OCI-M1 (cell line): ENCODE data around the gene SDK1.

Experiments
- DNase-seq: peaks from one replicate; lab custom pipeline; 2025; lab: John Stamatoyannopoulos, UW

Gene SDK1

DNA sequence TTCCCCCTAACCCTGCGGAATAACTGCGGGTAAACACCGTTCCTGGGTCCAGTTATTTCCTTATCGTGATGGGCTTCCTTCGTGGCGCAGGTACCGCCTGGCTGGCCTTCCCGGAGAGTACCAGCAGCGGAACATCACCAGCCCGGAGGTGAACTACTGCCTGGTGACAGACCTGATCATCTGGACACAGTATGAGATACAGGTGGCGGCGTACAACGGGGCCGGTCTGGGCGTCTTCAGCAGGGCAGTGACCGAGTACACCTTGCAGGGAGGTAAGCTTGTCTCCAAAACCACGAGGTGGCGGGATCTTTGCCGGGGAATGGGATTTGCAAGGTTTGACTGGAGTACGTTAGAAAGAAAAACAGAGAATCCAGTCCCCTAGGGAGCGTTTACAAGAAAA is 716.0 kb downstream of the SDK1 start:
- DNase-seq, result no peak

DNA sequence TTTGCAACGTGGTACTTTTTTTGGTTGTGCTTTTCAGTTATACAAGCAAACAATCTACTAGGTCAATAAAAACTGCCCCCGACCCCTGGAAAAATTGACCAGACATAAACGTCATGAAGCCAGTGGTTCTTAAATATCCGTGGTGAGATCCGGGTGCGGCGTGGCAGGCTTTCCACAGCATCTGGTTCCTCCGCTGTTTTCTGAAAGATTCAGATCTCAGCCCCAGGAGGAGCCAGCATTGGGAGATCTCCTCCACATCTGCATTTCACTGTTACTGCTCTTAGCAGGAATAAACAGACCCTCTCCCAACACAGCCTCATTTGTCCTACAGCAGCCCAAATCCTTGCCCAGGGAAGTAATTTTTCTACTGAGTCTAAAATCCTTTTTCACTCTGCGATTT is 716.7 kb downstream of the SDK1 start:
- DNase-seq, result no peak

DNA sequence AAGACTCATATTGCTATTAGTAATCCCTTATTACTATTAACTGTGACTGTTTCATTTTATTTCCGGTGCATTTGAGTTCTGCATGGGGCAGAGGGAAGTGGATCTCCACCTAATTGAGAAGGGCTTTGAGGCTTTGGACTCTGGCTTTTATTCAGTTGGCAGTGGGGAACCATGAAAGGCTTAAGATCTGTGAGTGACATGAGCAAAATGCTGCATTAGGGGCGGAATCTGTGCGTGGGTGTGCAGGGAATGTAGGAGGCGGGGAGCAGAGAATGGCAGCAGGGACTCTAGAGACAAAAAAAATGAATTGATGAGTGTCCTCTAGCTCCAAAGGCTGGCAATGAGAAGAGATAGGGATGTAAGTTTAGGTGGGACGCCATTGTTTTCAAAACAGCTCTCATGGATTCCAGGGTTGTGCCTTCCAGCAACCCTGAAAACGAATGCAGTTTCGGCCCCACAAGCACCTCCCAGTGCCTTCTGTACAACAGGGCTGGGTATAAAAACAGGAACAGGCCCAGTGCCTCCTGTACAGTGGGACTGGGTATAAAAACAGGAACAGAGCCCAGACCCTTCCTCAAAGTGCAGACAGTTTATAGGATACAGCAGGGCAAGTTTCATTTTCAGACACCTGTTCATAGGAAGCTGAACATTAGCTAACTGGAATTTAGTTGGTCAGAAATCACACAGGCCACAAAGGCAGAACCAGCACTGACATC is 717.7 kb downstream of the SDK1 start:
- DNase-seq, result no peak

DNA sequence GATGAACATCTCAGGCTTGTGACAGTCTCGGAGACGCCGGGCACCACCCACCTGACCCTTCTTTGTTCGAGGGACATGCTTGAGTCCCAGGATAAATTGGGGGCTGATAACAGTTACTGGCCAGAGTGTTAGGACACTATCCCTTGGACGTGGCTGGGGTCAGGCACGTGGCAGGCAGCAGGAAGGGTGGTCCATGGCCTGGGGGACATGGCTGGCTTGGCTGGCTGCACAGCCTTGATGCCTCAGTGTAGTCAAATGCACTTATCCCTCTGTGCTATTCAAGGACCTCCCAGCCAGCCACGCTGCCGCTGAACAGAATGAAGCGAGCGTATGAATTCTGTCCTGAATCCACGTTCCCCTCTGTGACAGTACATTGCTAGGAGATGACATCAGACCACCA is 719.0 kb downstream of the SDK1 start:
- no peak for DNase-seq

DNA sequence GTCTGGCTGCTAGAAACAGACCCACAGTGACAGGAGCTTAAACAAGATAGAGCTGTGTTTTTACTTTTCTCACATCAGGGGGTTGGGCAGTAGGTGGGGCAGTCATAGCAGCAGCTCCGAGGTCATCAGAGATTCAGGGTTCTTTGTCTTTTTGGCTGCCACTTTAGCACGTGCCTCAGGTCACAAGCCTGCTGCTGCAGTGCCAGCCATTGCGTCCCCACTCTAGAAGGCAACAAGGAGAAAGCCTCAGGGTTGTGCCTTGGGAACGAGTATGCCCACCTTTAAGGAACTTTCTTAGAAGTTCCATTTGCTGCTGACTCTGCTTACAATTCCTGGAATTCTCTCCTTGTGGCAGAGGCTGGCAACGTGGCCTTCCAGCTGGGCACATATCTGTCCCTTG is 720.4 kb downstream of the SDK1 start:
- DNase-seq, result no peak

DNA sequence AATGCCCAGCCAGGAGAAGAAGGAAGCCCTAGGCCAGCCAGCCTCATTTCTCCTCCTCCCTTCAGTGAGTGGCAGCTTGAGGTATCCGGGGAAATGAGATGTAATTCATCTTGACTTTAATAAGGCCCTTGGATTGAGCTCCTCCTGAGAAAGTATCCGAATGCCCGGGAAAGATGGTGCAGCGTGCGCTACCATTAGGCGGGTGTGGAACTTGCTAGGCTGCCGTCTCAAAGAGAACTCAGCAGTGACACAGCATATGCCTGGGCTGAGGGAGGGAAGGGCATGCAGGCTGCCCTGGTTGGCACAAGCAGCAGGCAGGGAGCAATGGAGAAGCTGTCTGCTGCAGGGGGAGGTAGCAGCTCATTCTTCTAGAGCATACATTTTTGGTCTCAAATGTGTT is 721.2 kb downstream of the SDK1 start:
- DNase-seq, result no peak

DNA sequence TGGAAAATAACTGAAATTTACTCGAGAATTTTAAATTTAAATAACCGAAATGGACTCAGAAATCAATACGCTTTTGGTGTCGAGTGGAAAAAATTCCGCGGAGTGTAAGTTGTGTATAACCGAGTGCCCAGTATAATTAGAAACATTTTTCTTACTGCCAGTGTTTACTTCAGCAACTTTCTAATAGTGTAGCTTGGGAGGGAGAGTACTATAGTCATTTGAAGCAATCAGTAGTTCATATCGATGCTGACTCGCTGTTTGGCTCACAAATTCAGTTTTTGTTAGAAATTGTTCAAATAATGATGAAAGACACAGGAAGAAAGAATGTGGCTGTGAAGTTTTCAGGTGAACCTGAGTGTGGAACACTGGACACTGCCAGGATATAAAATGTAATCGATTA is 722.5 kb downstream of the SDK1 start:
- DNase-seq, result no peak

DNA sequence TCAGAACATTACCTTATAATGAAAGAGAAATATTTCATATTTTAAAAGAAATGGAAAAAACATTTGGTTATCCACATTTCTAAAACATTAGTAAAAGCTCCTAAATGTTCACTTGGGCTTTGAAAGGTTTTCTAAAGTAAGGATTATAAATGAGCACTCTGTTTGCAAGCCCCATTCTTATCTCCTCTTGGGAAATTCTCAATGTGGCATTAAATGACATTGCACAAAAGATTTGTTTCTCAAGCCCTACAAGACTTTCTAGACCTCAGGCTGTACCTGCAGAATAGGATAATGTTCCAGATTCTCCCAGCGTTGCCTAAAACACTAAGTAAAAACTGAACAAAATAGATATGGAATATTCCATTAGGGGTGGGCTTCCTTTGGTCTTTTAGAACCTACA is 723.1 kb downstream of the SDK1 start:
- DNase-seq, result no peak

DNA sequence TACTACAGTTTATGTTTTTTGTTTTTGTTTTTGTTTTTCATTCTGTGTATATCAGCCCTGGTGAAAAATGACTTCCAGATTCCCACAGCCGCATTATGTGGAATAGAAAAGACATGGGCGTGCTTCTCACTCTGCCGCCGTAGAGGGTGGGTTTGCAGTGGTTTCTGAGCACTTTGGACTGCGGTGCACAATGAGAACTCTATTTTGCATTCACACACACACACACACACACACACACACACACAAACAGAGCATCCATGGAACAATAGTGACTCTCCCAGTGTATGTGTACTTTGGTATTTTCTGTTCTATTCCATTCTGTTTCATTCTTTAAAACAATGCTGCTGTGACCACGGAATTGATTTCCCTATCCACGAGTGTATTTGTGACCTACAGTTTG is 723.8 kb downstream of the SDK1 start:
- no peak for DNase-seq

DNA sequence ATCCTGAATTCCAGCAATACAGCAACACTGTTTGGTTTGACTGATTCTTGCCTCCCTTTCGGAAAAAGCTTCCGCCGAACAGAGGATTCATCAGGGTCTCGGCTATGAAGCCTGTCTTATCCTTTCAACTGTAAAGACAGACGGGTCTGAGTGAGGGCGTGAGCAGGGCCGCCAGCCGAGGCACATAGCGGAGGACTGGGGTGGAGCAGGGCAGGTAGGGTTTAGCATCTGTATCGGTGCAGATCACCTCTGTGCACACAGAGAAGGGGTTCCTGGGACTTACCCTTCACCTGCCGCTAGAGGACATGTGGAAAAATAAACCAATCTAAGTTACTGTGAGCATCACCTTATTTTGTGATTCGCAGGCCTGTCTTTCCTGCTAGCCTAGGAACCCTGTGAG is 724.2 kb downstream of the SDK1 start:
- no peak for DNase-seq

DNA sequence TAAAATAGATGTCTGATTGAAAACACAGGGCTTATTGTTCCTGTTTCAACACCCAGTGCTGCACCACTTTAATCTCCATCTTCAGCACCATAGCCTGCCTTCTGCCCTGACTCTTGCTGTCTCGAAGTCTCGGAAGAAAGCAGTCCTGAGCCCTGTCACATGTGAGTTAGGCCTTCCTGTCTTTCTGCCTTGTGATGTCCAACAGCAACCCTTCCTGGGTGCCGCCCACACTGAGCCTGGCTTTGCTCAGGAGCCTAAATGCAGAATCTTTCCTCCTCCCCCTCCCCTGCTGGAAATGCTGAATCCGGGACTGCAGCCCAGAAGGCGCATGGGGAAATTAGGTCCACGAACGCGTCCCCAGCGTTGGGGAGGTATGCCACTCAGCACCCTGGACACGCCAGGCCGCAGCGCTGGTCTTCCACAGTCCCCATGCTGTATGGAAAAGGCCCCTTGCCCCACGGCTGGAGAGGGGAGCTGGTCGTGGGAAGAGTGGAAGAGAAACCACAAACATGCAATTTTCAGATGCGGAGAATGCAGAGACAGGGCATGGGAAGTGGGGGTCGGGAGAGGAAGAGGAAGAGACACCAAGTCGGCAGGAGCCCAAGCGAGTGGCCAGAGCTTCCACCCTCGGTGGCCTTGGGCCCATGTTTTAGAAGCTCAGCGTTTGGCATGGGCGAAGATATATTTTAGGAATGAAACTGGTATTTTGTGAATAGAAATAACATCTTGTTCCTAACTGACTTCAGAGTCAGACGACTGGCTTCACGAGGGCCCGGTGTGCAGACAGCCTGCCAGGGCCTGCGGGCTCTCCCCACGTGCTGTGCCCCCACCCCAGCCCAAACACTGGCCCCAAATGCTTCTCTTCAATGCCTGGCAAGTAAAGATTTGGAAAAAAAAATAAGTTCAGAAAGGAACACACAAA is 724.9 kb downstream of the SDK1 start:
- DNase-seq, result no peak

DNA sequence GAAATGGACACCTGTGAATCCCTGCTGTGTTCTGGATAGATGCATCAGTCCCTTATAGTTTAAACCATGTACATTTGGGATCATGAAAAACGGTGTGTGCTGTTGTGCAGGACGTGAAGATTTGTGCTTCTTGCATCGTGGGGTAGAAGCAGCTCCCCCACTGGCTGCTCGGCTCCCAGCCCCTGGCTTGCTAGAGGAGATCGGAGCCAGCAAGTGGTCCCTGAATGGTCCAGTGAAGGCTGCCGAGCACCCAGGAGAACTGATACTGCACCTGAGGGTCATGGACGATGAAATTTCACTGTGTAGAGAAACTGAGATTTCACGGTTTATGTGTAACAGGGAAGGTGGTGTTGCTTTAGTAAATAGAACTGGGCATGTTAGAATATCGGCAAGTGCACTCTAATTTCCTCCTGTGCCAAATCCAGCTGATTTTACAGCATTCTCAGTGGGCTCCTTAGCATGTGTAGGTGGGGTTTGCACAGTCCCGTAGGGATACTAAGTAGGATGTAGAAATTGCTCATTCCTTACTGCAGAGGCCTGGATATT is 726.0 kb downstream of the SDK1 start:
- no peak for DNase-seq

DNA sequence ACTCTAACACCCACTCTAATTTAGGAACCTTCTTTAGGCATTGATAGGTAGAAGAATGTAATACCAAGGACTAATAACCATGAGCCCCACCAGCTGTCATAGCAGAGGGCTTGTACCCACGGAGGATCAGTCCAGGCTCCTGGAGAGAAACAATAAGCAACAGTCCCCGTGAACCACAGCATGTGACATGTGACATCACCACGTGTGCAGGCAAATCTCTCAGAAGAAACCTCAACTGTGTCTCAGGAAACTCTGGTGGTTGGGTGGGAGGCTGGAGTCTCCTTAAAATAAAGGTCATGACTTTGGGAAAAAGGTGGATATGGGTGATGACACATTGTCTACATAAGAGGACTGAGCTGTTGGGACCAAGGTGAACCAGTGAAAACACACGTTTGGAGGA is 727.2 kb downstream of the SDK1 start:
- DNase-seq, result no peak

DNA sequence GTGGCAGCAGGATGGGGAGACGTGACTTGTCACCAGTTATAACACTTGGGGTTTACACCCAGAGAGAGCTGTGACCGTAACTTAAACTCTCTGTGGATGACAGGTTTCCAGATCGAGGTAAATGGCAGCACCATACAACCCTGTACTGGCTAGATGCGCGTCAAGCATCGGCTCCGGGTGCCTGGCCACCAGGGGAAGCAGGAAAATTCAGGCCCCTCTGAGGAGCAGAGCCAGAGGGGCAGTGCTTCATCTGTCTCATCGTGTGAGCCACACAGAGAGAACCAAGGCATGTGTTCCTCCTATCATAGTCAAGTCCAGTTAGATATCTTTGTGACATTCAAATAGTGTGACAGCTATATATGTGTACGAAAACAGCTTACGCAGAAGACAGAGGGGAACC is 728.9 kb downstream of the SDK1 start:
- no peak for DNase-seq

DNA sequence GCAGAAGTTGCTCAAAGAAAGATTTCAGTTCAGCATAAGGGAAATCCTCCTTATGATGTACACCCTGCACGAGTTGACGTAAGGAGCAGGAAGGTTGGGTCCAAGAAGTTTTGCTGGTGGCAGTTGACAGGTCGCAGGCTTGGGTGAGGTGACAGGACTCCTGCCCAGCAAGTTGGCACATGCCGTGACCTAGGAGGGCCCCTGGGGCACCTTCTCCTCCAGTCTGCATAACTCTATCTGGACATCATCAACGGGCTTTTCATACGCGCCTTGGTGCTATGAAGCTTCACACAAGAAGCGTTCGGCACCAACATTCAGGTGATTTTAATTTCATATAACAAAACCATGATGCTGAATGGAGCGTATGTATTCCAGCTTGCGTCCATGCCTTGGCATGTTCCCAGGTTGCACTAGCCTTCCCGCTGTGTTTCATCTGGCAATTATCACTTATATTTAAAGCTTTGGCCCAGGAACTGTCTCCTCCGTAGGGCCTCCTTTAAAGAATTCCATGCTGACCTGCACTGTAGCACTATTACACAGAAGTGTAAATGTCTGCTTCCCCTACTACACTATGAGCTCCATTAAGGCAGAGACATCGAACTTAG is 729.4 kb downstream of the SDK1 start:
- no peak for DNase-seq

DNA sequence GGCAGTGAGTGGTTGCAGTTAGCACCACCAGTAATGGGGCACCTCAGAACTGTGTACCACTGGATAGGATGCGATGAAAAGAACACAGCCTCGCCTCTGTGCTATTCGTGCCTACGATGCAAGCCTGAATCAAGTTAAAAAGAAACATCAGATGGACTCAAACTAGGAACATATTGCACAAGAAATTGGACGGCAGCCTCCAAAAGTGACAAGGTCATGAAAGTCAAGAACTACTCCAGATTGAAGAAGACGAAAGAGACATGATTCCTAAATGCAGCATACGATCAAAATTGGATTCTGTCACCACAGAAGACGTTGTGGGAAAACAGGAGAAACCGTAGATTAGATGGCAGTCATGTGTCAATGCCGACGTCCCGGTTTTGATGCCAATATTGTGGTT is 732.9 kb downstream of the SDK1 start:
- DNase-seq, result no peak

DNA sequence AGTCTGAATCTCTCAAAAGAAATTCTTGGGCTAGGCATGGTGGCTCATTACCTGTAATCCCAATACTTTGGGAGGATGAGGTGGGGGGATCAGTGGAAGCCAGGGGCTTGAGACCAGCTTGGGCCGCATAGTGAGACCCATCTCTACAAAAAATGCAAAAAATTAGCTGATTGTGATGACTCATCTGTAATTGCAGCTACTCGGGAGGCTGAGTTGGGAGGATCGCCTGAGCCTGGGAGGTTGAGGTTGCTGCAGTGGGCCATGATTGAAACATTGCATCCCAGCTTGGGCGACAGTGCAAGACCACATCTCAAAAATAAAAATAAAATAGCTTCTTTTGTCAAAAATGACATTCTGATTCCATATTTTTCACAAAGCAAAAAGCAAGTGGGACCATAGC is 736.3 kb downstream of the SDK1 start:
- DNase-seq, result no peak

DNA sequence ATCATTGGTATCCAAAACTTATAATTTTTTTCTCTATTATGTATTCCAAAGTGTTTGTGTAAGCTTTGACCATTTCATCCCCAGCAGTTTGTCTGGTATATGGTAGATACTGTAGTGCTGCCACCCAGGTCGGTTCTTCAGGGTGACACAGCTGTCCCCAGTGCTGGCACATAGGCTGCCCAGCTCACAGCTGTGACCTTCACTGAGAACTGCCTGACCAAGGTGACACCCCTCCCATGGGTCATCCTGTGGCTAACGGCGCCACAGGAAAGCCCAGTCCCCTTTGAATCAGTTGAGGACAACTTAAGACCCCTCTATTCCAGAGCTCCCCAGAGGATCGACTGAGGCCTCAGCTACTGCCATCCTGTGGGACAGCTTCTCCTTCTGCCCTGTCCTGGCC is 736.8 kb downstream of the SDK1 start:
- DNase-seq, result no peak

DNA sequence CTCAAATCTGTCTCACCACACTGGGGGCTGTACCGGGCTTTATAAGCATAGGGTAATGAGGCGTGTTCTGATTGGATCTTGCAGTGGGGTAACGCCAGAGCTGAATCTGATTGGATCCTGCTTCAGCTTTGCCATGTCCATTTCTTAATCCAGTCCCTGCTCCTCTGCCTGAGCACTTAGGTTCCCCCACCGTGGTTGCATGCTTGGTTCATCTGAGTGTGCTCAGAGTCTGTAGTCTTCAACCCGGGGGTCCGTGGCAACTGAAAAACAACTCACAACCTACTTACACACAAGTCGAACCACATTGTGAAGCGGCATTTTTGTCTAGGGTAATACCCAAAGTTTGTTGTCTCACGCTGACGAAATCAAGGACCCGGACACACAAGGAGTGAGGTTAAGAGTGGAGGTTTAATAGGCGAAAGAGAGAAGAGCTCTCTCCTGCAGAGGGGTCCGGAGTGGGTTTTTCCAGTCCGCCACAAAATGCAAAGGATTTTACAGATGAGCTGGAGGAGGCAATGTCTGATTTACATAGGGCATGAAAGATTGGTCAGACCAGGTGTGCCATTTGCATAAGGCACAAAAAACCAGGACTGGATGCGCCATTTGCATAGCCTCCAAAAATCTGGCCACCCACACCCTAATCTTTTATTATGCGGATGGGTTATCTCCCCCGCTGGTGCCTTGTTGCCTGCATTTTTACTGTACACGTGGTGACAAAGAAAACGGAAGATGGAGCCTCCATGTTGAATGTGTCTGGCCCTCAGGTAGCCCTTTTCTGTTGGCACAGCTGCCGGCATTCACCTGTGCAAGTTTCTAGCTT is 739.3 kb downstream of the SDK1 start:
- DNase-seq, result no peak

DNA sequence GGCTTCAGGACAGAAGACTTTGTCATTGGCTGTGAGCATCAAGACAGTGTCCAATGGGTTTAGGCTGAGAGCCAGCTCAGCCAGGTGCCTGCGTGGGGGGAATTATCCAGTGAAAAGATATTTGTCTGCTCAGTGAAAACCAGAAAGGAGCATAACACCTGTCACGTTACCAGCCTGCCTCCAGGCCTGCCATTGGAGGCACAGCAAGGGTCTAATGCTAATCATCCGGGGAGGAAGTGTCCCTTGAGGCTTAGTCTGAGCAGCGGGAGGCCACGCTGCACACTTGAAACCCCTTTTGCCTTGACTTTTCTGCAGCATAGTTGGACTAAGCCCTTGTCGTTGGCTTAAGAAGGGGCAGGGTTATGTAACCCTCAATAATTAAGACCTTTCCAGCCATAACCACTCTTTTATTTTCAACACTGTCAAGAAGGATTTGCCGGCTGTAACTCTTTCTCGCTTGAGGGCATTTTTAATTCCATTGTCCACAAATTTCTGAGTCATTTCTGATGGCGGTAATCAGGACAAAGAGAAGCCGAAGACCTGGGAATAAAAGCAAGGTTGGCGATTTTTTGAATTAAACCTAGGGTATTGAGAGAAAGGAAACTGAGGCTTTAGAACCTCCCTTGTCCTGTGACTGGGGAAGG is 741.5 kb downstream of the SDK1 start:
- DNase-seq, result no peak

DNA sequence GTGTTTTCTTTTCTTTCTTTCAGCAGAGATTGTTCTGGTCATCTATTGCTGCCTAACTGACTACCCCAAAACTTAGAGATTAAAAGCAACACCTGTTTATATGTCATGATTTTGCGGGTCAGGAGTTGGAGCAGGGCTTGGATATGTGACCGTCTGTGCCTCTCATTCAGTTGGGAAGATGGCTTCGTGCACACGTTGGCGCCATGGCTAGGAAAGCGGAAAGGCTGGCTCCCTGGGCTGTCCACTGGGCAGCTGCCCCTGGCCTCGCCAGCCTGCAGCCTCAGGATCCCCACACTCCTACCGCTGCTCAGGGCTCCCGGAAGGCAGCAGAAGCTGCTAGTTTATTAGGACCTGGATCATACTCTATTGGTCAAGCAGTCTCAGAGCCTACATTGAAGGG is 742.9 kb downstream of the SDK1 start:
- DNase-seq, result no peak

DNA sequence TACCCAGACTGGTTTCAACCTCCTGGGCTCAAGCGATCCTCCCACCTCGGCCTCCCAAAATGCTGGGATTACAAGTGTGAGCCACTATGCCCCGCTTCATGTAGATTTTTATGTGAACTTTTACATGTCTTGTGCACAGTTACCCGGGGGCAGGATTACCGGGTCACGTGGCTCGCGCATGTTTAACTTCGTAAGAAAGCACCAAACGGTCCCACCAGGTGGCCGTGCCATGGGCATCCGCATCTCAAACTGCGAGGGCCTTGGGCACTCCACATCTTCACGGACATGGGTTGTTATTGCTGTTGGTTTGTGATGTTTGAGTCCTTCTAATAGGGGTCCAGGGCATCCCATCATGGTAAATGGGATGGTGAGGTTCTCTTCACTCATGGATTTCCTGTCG is 744.4 kb downstream of the SDK1 start:
- no peak for DNase-seq
